GM13976 (cell line): ENCODE measurements around the gene KLHDC10.

Source experiments
- DNase-seq: peaks from one replicate; pipeline ENCODE4 v3.0.0; 2012; ENCODE audit warnings: low spot score
- in situ Hi-C: fragments of 300-500 bp; cut with MboI; formaldehyde crosslinking; loops from one replicate; pipeline ENCODE4 v1.12.0; 2022; ENCODE audit warnings: low sequenced_read_pairs, mixed read lengths, inconsistent platforms; ENCODE audit not compliant: unreplicated experiment
- TF ChIP-seq, protein P1 (sequence below): IDR thresholded peaks from 2 replicates; pipeline ENCODE4 v1.5.1; 2012; ENCODE audit warnings: borderline replicate concordance, mild to moderate bottlenecking; ENCODE audit not compliant: insufficient read depth; ENCODE audit errors: extremely low read depth, missing control alignments, control extremely low read depth

KLHDC10 gene

DNA sequence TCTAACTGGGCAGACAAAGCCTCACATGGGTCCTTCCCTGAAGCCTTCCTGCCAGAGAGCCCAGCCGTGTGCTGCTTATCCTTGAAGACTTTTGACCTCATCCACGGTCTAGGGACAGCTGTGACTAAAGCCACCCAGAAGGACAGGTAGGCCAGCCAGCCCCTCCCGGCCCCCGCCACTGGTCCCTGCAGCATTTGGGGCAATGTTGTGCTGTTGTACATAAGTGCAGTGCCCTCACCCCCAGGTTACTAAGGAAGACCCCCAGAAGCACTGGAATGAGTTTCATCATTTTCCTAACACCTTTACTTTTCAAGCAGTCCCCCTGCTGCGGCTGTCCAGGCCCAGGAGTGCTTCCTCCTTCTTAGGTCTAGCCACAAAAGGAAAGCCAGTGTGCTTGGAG is 91.9 kb downstream of the KLHDC10 start:
- TF ChIP-seq, protein P1, sequence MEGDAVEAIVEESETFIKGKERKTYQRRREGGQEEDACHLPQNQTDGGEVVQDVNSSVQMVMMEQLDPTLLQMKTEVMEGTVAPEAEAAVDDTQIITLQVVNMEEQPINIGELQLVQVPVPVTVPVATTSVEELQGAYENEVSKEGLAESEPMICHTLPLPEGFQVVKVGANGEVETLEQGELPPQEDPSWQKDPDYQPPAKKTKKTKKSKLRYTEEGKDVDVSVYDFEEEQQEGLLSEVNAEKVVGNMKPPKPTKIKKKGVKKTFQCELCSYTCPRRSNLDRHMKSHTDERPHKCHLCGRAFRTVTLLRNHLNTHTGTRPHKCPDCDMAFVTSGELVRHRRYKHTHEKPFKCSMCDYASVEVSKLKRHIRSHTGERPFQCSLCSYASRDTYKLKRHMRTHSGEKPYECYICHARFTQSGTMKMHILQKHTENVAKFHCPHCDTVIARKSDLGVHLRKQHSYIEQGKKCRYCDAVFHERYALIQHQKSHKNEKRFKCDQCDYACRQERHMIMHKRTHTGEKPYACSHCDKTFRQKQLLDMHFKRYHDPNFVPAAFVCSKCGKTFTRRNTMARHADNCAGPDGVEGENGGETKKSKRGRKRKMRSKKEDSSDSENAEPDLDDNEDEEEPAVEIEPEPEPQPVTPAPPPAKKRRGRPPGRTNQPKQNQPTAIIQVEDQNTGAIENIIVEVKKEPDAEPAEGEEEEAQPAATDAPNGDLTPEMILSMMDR: no peak
- in situ Hi-C loops: no loop called here
- DNase-seq: no peak

DNA sequence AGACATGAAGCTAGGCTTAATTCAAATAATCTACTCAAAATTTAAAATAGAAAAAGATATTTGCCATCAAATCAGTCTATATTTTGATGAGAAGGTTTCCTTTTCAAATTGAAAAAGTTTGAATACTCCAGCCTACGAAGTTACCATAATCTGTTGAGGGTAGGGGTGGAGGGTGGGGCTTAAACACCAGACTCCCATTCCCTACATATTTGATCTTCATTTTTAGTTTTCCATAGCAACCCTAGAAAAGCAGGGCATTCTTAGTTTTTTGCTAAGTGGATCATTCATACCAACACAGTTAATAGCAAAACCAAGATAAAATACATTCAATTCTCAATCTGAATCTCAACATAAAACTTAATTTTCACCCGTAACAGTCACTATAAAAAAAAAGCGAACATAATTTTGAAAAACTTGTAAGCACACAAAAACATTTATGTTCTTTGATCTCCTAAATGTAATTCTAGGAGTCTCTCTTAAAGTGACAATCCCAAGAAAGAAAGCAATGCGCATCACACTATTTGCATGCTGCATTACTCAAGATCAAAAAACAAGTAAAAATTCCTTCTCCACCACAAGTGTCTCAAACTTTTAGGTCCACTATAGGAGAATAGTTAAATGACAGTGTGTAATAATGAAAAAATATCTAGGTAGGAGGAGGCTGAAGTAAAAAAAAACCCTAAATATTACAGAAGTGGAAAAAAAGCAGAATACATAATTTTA is 104.1 kb downstream of the KLHDC10 start:
- TF ChIP-seq, protein P1: no peak
- DNase-seq: no peak
- in situ Hi-C loops: no loop called here

DNA sequence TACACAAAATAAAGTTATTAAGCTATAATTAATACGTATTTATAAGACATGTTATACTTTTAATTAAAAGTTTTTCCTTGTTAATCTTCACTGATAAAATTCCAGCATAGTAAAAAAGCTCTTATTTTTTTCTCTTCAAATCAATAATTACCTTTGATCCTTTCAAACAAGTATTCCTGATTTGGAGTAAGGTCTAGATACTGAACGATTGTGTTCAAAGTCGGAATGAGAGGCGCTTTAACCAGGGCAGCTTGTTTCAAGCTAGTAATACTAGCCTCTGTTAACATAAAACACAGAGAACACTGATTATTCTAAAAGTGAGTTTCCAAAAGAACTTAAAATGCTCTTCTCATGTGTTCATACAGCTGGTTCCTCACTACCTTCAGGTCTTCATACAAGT is 107.9 kb downstream of the KLHDC10 start:
- no peak for DNase-seq
- in situ Hi-C loops: no loop called here
- TF ChIP-seq, protein P1: no peak

DNA sequence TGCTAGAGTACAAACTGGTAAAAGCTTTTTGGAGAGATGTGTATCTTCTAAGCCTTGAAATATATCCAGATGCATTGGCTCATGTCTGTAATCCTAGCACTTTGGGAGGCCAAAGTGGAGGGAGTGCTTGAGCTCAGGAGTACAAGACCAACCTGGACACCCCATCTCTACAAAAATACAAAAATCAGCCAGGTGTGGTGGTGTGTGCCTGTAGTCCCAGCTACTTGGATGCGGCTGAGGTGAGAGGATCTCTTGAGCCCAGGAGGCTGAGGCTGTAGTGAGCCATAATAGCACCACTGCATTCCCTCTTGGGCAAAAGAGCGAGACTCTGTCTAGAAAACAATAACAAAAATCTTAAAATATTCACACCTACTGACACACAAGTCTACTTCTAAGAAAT is 109.3 kb downstream of the KLHDC10 start:
- DNase-seq: no peak
- TF ChIP-seq, protein P1: no peak
- in situ Hi-C loops: no loop called here

DNA sequence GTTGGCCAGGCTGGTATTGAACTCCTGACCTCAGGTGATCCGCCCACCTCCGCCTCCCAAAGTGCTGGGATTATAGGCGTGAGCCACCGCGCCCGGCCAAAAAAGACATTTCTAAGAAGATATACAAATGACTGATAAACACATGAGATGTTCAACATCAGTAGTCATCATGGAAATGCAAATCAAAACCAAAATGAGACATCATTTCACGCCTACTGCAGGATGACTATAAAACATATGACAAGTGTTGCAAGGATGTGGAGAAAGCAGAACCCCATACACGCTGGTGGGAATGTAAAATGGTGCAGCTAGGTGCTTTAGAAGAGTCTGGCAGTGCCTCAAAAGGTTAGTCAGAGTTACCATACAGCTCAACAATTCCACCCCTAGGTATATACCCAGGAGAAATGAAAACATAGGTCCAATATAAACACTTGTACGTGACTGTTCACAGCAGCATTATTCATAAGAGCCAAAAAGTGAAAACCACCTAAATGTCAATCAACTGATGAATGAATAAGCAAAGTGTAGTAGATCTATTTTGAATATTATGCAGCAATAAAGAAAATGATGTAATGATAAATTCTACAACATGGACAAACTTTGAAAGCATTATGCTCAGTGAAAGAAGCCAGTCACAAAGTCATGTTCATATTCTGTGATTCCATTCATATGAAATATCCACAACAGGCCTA is 110.4 kb downstream of the KLHDC10 start:
- no peak for DNase-seq
- TF ChIP-seq, protein P1: no peak
- in situ Hi-C loops: no loop called here

DNA sequence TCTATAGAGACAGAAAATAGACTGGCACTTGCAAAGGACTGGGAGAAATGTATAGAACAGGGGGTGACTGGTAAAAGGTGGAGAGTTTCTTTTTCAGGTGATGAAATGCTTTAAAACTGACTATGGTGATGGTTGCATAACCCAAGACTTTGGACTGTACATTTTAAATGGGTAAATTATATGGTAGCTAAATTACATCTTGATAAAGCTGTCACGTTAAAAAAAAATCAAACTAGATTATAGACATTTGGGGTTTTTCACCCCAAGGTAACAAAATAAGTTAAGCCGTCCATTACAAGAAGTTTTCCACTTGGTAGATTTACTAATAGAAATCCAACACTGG is 110.9 kb downstream of the KLHDC10 start:
- in situ Hi-C loops: no loop called here
- DNase-seq: no peak
- TF ChIP-seq, protein P1: no peak
